WTC11 (cell line): ENCODE data around the gene SLC9A9.

Source experiments
- FOXJ3 ChIP-seq: sonication (generic); formaldehyde crosslinking; IDR thresholded peaks from 2 replicates; pipeline ENCODE4 v1.9.0; 2021; ENCODE audit warnings: missing genetic modification reagents, mild to moderate bottlenecking, borderline replicate concordance
- NFATC4 ChIP-seq: fragments of 250-450 bp; sonication (Bioruptor Pico); IDR thresholded peaks from 2 replicates; pipeline ENCODE4 v1.9.0; 2021; ENCODE audit warnings: mild to moderate bottlenecking
- NR2C2 ChIP-seq: sonication (generic); formaldehyde crosslinking; IDR thresholded peaks from 2 replicates; pipeline ENCODE4 v1.8.0; 2022; ENCODE audit warnings: mild to moderate bottlenecking, missing genetic modification reagents
- SP1 ChIP-seq: sonication (generic); formaldehyde crosslinking; conservative IDR thresholded peaks from 2 replicates; pipeline ENCODE4 v1.8.1; 2022; ENCODE audit warnings: missing genetic modification reagents
- TP53 ChIP-seq: sonication (generic); formaldehyde crosslinking; IDR thresholded peaks from 2 replicates; pipeline ENCODE4 v1.8.1; 2023; ENCODE audit warnings: mild to moderate bottlenecking, missing genetic modification reagents
- ZNF121 ChIP-seq: sonication (generic); formaldehyde crosslinking; IDR thresholded peaks from 2 replicates; pipeline ENCODE4 v1.8.0; 2023; ENCODE audit warnings: missing genetic modification reagents
- ZNF138 ChIP-seq: sonication (generic); formaldehyde crosslinking; conservative IDR thresholded peaks from 2 replicates; pipeline ENCODE4 v1.8.1; 2022; ENCODE audit warnings: mild to moderate bottlenecking, moderate library complexity, missing genetic modification reagents
- ZNF263 ChIP-seq: sonication (generic); formaldehyde crosslinking; IDR thresholded peaks from 2 replicates; pipeline ENCODE4 v1.8.1; 2022; ENCODE audit warnings: low read depth, mild to moderate bottlenecking, moderate library complexity, missing genetic modification reagents
- TF ChIP-seq, protein P1 (sequence below): fragments of 200-600 bp; IDR thresholded peaks from 2 replicates; pipeline ENCODE4 v1.8.0; 2022; ENCODE audit warnings: antibody characterized with exemption
- TF ChIP-seq, protein P2 (sequence below): sonication (generic); formaldehyde crosslinking; IDR thresholded peaks from 2 replicates; pipeline ENCODE4 v1.8.1; 2022; ENCODE audit warnings: low read depth, mild to moderate bottlenecking, moderate library complexity, missing genetic modification reagents, borderline replicate concordance
- TF ChIP-seq, protein P3 (sequence below): fragments of 250-450 bp; sonication (Bioruptor Pico); IDR thresholded peaks from 2 replicates; pipeline ENCODE4 v1.9.0; 2021; ENCODE audit warnings: mild to moderate bottlenecking, borderline replicate concordance
- TF ChIP-seq, protein P4 (sequence below): sonication (generic); formaldehyde crosslinking; IDR thresholded peaks from 2 replicates; pipeline ENCODE4 v1.8.0; 2022; ENCODE audit warnings: mild to moderate bottlenecking, missing genetic modification reagents
- TF ChIP-seq, protein P5 (sequence below): sonication (generic); formaldehyde crosslinking; IDR thresholded peaks from 2 replicates; pipeline ENCODE4 v1.8.1; 2023; ENCODE audit warnings: mild to moderate bottlenecking, missing genetic modification reagents

DNA sequence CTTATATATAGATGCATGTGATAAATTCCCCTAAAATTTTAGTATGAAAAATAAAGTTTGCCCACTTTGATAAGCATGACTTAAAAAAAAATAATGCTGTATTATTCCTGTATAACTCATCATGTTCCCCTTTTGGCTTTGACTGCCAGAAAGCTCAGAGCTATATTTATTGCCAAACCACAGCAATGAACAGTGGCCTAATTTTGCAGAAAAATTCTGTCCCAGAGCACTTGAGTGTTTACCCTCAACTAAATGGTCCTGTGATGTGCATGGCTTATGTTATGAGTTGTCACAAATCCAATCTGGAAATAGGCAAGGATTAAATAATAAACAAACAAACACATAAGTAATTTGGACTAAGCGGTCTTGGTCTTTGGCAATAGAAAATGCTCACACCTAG, 276.7 kb downstream of the SLC9A9 start:
- TF ChIP-seq ZNF263 (CRISPR knock-in tag) (no peak), TP53 (CRISPR knock-in tag) (no peak), ZNF138 (CRISPR knock-in tag) (no peak), NFATC4 (CRISPR knock-in tag) (no peak), NR2C2 (CRISPR knock-in tag) (no peak), SP1 (no peak), ZNF121 (CRISPR knock-in tag) (no peak), FOXJ3 (CRISPR knock-in tag) (no peak)
- TF ChIP-seq, protein P1, sequence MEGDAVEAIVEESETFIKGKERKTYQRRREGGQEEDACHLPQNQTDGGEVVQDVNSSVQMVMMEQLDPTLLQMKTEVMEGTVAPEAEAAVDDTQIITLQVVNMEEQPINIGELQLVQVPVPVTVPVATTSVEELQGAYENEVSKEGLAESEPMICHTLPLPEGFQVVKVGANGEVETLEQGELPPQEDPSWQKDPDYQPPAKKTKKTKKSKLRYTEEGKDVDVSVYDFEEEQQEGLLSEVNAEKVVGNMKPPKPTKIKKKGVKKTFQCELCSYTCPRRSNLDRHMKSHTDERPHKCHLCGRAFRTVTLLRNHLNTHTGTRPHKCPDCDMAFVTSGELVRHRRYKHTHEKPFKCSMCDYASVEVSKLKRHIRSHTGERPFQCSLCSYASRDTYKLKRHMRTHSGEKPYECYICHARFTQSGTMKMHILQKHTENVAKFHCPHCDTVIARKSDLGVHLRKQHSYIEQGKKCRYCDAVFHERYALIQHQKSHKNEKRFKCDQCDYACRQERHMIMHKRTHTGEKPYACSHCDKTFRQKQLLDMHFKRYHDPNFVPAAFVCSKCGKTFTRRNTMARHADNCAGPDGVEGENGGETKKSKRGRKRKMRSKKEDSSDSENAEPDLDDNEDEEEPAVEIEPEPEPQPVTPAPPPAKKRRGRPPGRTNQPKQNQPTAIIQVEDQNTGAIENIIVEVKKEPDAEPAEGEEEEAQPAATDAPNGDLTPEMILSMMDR, result no peak
- TF ChIP-seq, protein P2, sequence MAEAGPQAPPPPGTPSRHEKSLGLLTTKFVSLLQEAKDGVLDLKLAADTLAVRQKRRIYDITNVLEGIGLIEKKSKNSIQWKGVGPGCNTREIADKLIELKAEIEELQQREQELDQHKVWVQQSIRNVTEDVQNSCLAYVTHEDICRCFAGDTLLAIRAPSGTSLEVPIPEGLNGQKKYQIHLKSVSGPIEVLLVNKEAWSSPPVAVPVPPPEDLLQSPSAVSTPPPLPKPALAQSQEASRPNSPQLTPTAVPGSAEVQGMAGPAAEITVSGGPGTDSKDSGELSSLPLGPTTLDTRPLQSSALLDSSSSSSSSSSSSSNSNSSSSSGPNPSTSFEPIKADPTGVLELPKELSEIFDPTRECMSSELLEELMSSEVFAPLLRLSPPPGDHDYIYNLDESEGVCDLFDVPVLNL (CRISPR knock-in tag), result no peak
- TF ChIP-seq, protein P3, sequence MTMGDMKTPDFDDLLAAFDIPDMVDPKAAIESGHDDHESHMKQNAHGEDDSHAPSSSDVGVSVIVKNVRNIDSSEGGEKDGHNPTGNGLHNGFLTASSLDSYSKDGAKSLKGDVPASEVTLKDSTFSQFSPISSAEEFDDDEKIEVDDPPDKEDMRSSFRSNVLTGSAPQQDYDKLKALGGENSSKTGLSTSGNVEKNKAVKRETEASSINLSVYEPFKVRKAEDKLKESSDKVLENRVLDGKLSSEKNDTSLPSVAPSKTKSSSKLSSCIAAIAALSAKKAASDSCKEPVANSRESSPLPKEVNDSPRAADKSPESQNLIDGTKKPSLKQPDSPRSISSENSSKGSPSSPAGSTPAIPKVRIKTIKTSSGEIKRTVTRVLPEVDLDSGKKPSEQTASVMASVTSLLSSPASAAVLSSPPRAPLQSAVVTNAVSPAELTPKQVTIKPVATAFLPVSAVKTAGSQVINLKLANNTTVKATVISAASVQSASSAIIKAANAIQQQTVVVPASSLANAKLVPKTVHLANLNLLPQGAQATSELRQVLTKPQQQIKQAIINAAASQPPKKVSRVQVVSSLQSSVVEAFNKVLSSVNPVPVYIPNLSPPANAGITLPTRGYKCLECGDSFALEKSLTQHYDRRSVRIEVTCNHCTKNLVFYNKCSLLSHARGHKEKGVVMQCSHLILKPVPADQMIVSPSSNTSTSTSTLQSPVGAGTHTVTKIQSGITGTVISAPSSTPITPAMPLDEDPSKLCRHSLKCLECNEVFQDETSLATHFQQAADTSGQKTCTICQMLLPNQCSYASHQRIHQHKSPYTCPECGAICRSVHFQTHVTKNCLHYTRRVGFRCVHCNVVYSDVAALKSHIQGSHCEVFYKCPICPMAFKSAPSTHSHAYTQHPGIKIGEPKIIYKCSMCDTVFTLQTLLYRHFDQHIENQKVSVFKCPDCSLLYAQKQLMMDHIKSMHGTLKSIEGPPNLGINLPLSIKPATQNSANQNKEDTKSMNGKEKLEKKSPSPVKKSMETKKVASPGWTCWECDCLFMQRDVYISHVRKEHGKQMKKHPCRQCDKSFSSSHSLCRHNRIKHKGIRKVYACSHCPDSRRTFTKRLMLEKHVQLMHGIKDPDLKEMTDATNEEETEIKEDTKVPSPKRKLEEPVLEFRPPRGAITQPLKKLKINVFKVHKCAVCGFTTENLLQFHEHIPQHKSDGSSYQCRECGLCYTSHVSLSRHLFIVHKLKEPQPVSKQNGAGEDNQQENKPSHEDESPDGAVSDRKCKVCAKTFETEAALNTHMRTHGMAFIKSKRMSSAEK (CRISPR knock-in tag), result no peak
- TF ChIP-seq, protein P4, sequence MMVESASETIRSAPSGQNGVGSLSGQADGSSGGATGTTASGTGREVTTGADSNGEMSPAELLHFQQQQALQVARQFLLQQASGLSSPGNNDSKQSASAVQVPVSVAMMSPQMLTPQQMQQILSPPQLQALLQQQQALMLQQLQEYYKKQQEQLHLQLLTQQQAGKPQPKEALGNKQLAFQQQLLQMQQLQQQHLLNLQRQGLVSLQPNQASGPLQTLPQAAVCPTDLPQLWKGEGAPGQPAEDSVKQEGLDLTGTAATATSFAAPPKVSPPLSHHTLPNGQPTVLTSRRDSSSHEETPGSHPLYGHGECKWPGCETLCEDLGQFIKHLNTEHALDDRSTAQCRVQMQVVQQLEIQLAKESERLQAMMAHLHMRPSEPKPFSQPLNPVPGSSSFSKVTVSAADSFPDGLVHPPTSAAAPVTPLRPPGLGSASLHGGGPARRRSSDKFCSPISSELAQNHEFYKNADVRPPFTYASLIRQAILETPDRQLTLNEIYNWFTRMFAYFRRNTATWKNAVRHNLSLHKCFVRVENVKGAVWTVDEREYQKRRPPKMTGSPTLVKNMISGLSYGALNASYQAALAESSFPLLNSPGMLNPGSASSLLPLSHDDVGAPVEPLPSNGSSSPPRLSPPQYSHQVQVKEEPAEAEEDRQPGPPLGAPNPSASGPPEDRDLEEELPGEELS (CRISPR knock-in tag), result no peak
- TF ChIP-seq, protein P5, sequence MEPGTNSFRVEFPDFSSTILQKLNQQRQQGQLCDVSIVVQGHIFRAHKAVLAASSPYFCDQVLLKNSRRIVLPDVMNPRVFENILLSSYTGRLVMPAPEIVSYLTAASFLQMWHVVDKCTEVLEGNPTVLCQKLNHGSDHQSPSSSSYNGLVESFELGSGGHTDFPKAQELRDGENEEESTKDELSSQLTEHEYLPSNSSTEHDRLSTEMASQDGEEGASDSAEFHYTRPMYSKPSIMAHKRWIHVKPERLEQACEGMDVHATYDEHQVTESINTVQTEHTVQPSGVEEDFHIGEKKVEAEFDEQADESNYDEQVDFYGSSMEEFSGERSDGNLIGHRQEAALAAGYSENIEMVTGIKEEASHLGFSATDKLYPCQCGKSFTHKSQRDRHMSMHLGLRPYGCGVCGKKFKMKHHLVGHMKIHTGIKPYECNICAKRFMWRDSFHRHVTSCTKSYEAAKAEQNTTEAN, result no peak
